A673 (cell line): ENCODE measurements around the gene S100A10. TPM values are rescaled to one million over a fixed set of nuclear protein-coding genes. Genes with fewer than 3 reads are reported as not detected.

Experiments used
- BruUV-seq: library from RNA; stranded (reverse); fragments of 400-500 nt; replicated peaks from 2 replicates; lab custom pipeline; 2021; lab: Mats Ljungman, UMichigan
- CTCF ChIA-PET: fragments of 300-600 bp; sonication (Branson Sonifier 250); formaldehyde crosslinking; loops from one replicate; lab custom pipeline; 2022; ENCODE audit warnings: antibody characterized with exemption; lab: Charles Lee
- POLR2A ChIA-PET: fragments of 300-600 bp; sonication (Branson Sonifier 250); formaldehyde crosslinking; loops from one replicate; lab custom pipeline; 2022; ENCODE audit warnings: antibody characterized with exemption; ENCODE audit not compliant: low non-redundant PET; lab: Charles Lee
- DNase-seq: peaks from one replicate; pipeline ENCODE4 v3.0.0-alpha.2; 2015; ENCODE audit warnings: low spot score
- H3K27ac ChIP-seq: fragments of 200-600 bp; sonication (generic); 2 replicates; pipeline ENCODE4 v1.5.1; 2016; ENCODE audit warnings: mixed run types, low read depth, mild to moderate bottlenecking, mixed read lengths, antibody characterized with exemption, low read length; ENCODE audit not compliant: poor library complexity, severe bottlenecking
- H3K27me3 ChIP-seq: fragments of 200-600 bp; sonication (generic); replicated peaks from 2 replicates; pipeline ENCODE4 v1.6.1; 2017; ENCODE audit warnings: mixed run types, low read depth, mild to moderate bottlenecking, mixed read lengths, antibody characterized with exemption, low read length; ENCODE audit not compliant: insufficient read depth, poor library complexity
- H3K36me3 ChIP-seq: fragments of 200-600 bp; sonication (generic); 2 replicates; pipeline ENCODE4 v1.6.1; 2016; ENCODE audit warnings: mixed run types, mild to moderate bottlenecking, mixed read lengths, antibody characterized with exemption, low read length; ENCODE audit not compliant: insufficient read depth, poor library complexity, severe bottlenecking
- H3K4me1 ChIP-seq: fragments of 200-600 bp; sonication (generic); 2 replicates; pipeline ENCODE4 v1.6.1; 2017; ENCODE audit warnings: mixed run types, mild to moderate bottlenecking, mixed read lengths, antibody characterized with exemption, low read length; ENCODE audit not compliant: insufficient read depth, poor library complexity, severe bottlenecking
- H3K4me3 ChIP-seq: fragments of 200-600 bp; sonication (generic); 2 replicates; pipeline ENCODE4 v1.5.1; 2016; ENCODE audit warnings: low read depth, mixed run types, mild to moderate bottlenecking, mixed read lengths, low read length; ENCODE audit not compliant: poor library complexity, severe bottlenecking
- H3K9me3 ChIP-seq: fragments of 200-600 bp; sonication (generic); 2 replicates; pipeline ENCODE4 v1.6.1; 2016; ENCODE audit warnings: mixed run types, low read depth, mild to moderate bottlenecking, mixed read lengths, antibody characterized with exemption, low read length; ENCODE audit not compliant: poor library complexity, severe bottlenecking
- CTCF ChIP-seq: fragments of 300-800, 200-600 bp; sonication (generic); conservative IDR thresholded peaks from 2 replicates; pipeline ENCODE4 v1.5.1; 2017; ENCODE audit warnings: low read depth, mild to moderate bottlenecking, antibody characterized with exemption, low read length, moderate library complexity, mixed read lengths
- EZH2 ChIP-seq: fragments of 200-600 bp; sonication (generic); IDR thresholded peaks from 2 replicates; pipeline ENCODE4 v1.6.1; 2017; ENCODE audit warnings: borderline replicate concordance, low read depth, mild to moderate bottlenecking, mixed read lengths, antibody characterized with exemption, low read length; ENCODE audit not compliant: poor library complexity, severe bottlenecking
- intact Hi-C: fragments of 100-400 bp; cut with micrococcal nuclease; formaldehyde crosslinking; loops from one replicate; pipeline ENCODE4 v1.10.0; 2022; ENCODE audit not compliant: unreplicated experiment
- total RNA-seq: library from RNA; stranded (reverse); gene quantifications from 2 replicates; pipeline ENCODE4 v1.2.3, GENCODE V29; 2021

The S100A10 gene
- total RNA-seq, 1 experiment from 2014 or later: 42.4 TPM

GRCh38 chr1:151990058-151990855, 3.4 kb downstream of the S100A10 start:
- peaks cover 7% of the 10 kb centered on the region for H3K27me3 ChIP-seq
- peaks cover under 1% of the 10 kb centered on the region for H3K36me3 ChIP-seq
- no peaks in the 10 kb centered on the region for H3K9me3 ChIP-seq
- no peak for TF ChIP-seq CTCF
- TF ChIP-seq EZH2: no peak
- intact Hi-C loops: no loop called here
- no peak overlapping the region for H3K27ac ChIP-seq
- ChIA-PET CTCF (no interaction called here), POLR2A (no interaction called here)
- BruUV-seq: no TSS peak
- peaks cover 58% of the 10 kb centered on the region for H3K4me1 ChIP-seq
- no peak overlapping the region for H3K4me3 ChIP-seq
- no peak for DNase-seq

- ChIA-PET CTCF (no interaction called here), POLR2A (no interaction called here)
- Histone ChIP-seq H3K4me3 (no peak overlapping the region), H3K27me3 (peaks cover 7% of the 10 kb centered on the region), H3K4me1 (peaks cover 57% of the 10 kb centered on the region), H3K9me3 (no peaks in the 10 kb centered on the region), H3K36me3 (peaks cover 6% of the 10 kb centered on the region), H3K27ac (no peak overlapping the region)
- no TSS peak for BruUV-seq
- TF ChIP-seq CTCF (no peak), EZH2 (no peak)
- DNase-seq: no peak
- intact Hi-C loops: loop anchor here (2.0 kb wide), 1 partner anchor 21 kb away; no protein-coding TSS in a partner anchor
These were observed 4.3 kb downstream of the S100A10 start for GRCh38 chr1:151989211-151989862.

- no TSS peak for BruUV-seq
- POLR2A ChIA-PET: no interaction called here
- peaks cover 5% of the 10 kb centered on the region for H3K27me3 ChIP-seq
- H3K36me3 ChIP-seq: peaks cover 6% of the 10 kb centered on the region
- CTCF ChIA-PET: interaction anchor here (0.9 kb wide), 1 partner anchor 20 kb away, joined by 3 read pairs; no protein-coding TSS in a partner anchor
- no peaks in the 10 kb centered on the region for H3K9me3 ChIP-seq
- TF ChIP-seq CTCF (no peak), EZH2 (no peak)
- peak; percentile 93 for DNase-seq
- H3K4me3 ChIP-seq: no peak overlapping the region
- H3K4me1 ChIP-seq: peaks cover 52% of the 10 kb centered on the region
- intact Hi-C loops: loop anchor here (2.0 kb wide), 1 partner anchor 20 kb away; no protein-coding TSS in a partner anchor
- no peak overlapping the region for H3K27ac ChIP-seq
These were observed 5.2 kb downstream of the S100A10 start for GRCh38 chr1:151988405-151988923.
